Esophagus squamous epithelium (tissue), 4 donors: ENCODE data around the gene PGM5.

Experiments used
- CTCF ChIP-seq, 6 experiments: fragments of 450-650 bp in 4 of 6; fragments of 200-600 bp in 2 of 6; sonication (generic) in 2 of 6; IDR thresholded peaks; one replicate each; pipeline ENCODE4 v1.5.1; 2016 to 2019; ENCODE audit warnings: antibody characterized with exemption in 6 of 6, mild to moderate bottlenecking in 4 of 6, moderate library complexity in 4 of 6
- POLR2A ChIP-seq, 4 donors: fragments of 450-650 bp; IDR thresholded peaks; one replicate each; pipeline ENCODE4 v1.6.1; 2017; ENCODE audit warnings: antibody characterized with exemption in 4 of 4, mild to moderate bottlenecking in 4 of 4, moderate library complexity in 3 of 4

GRCh38 chr9:68562461-68562860, 206.1 kb downstream of the PGM5 start:
- no peak for TF ChIP-seq CTCF (IDR thresholded peaks at IDR 0.05)
- no peak for TF ChIP-seq POLR2A (IDR thresholded peaks at IDR 0.05)
